NB4 (cell line): ENCODE results near the gene NME7.

Source experiments
- DNase-seq: peaks from one replicate; pipeline ENCODE4 v3.0.0; 2010; ENCODE audit warnings: low read depth
- H3K4me3 ChIP-seq: one replicate; pipeline ENCODE4 v1.5.1; 2011; ENCODE audit warnings: mild to moderate bottlenecking, low read depth, low read length, moderate library complexity
- CTCF ChIP-seq: IDR thresholded peaks from one replicate; pipeline ENCODE4 v1.5.1; 2012; ENCODE audit warnings: low read depth, low read length
- MAX ChIP-seq: IDR thresholded peaks from 2 replicates; pipeline ENCODE4 v1.6.1; 2011; ENCODE audit warnings: low read depth, low read length
- MYC ChIP-seq: IDR thresholded peaks from 2 replicates; pipeline ENCODE4 v1.6.1; 2011; ENCODE audit warnings: low read depth, low read length
- POLR2A ChIP-seq: IDR thresholded peaks from 2 replicates; pipeline ENCODE4 v1.6.1; 2011; ENCODE audit warnings: mild to moderate bottlenecking; ENCODE audit not compliant: insufficient read length; ENCODE audit errors: extremely low read depth

NME7 gene

GRCh38 chr1:169201084-169201619, 166.4 kb downstream of the NME7 start:
- no peak for DNase-seq
- no peak overlapping the region for H3K4me3 ChIP-seq
- TF ChIP-seq POLR2A, result no peak
- TF ChIP-seq CTCF, result no peak
- no peak for TF ChIP-seq MYC
- TF ChIP-seq MAX, result no peak

GRCh38 chr1:169200319-169200718, 167.3 kb downstream of the NME7 start:
- TF ChIP-seq CTCF, result no peak
- H3K4me3 ChIP-seq, result no peak overlapping the region
- DNase-seq, result no peak

GRCh38 chr1:169196581-169196980, 171.0 kb downstream of the NME7 start:
- TF ChIP-seq MAX, result no peak
- no peak for TF ChIP-seq POLR2A
- no peak for TF ChIP-seq MYC
- no peak for TF ChIP-seq CTCF
- no peak for DNase-seq
- no peak overlapping the region for H3K4me3 ChIP-seq

GRCh38 chr1:169196161-169196560, 171.4 kb downstream of the NME7 start:
- DNase-seq, result no peak
- TF ChIP-seq MAX, result no peak
- TF ChIP-seq MYC, result no peak
- no peak for TF ChIP-seq POLR2A
- TF ChIP-seq CTCF, result no peak
- H3K4me3 ChIP-seq, result no peak overlapping the region

GRCh38 chr1:169193191-169193850, 174.3 kb downstream of the NME7 start:
- TF ChIP-seq MYC (no peak), MAX (peak; percentile 30; the same call in 1 of the 2 replicates)
- no peak overlapping the region for H3K4me3 ChIP-seq
- DNase-seq, result no peak

- H3K4me3 ChIP-seq, result no peak overlapping the region
- TF ChIP-seq MAX (no peak), CTCF (no peak), MYC (no peak), POLR2A (no peak)
- no peak for DNase-seq
These were observed 181.5 kb downstream of the NME7 start for GRCh38 chr1:169186106-169186505.
